ENCODE measurements around the gene NOL12.

The NOL12 gene

GRCh38 chr22:37725551-37726240, 39.6 kb downstream of the NOL12 start:
- Histone ChIP-seq H3K9ac (ENCODE audit: low read length) (no peak overlapping the region), H3K4me1 (ENCODE audit: insufficient read depth, low read length, severe bottlenecking) (no peaks in the 10 kb centered on the region), H3K27ac (ENCODE audit: low read depth, low read length, poor library complexity, severe bottlenecking) (no peak overlapping the region), H3K36me3 (ENCODE audit: insufficient read depth, low read length) (no peaks in the 10 kb centered on the region), H3K9me2 (ENCODE audit: low read depth, low read length) (no peaks in the 10 kb centered on the region), H3F3A (ENCODE audit: insufficient read depth, low read length) (no peaks in the 10 kb centered on the region), H2AFZ (ENCODE audit: low read length) (no peak overlapping the region), H3K79me2 (ENCODE audit: insufficient read depth, low read length) (no peaks in the 10 kb centered on the region), H3K27me3 (ENCODE audit: insufficient read depth, low read length) (0 out of 2 replicates have a peak, but pooled peaks cover 7% of the 10 kb centered on the region), H4K20me1 (ENCODE audit: insufficient read depth, low read length) (no peaks in the 10 kb centered on the region), H3K9me3 (ENCODE audit: low read length) (no peaks in the 10 kb centered on the region), H3K4me3 (ENCODE audit: low read depth, low read length, poor library complexity, severe bottlenecking) (no peak overlapping the region), H3K4me2 (ENCODE audit: low read length) (no peak overlapping the region)
- TF ChIP-seq EZH2 (IDR thresholded peaks at IDR 0.05; ENCODE audit: borderline replicate concordance, low read length), result no peak
- no peak for TF ChIP-seq CTCF (IDR thresholded peaks at IDR 0.05; ENCODE audit: low read length)

GRCh38 chr22:37726241-37726887, 40.2 kb downstream of the NOL12 start:
- no peaks in the 10 kb centered on the region for H4K20me1 ChIP-seq (ENCODE audit: insufficient read depth, low read length)

GRCh38 chr22:37728620-37729019, 42.5 kb downstream of the NOL12 start:
- Histone ChIP-seq H3K79me2 (ENCODE audit: insufficient read depth, low read length) (no peaks in the 10 kb centered on the region), H3K27me3 (ENCODE audit: insufficient read depth, low read length) (no peaks in the 10 kb centered on the region), H3K27ac (ENCODE audit: low read depth, low read length, poor library complexity, severe bottlenecking) (no peak overlapping the region), H3K4me1 (ENCODE audit: insufficient read depth, low read length, severe bottlenecking) (no peaks in the 10 kb centered on the region), H3K4me2 (ENCODE audit: low read length) (no peak overlapping the region), H3K9ac (ENCODE audit: low read length) (no peak overlapping the region), H3K4me3 (ENCODE audit: low read depth, low read length, poor library complexity, severe bottlenecking) (no peak overlapping the region), H3K36me3 (ENCODE audit: insufficient read depth, low read length) (no peaks in the 10 kb centered on the region), H3F3A (ENCODE audit: insufficient read depth, low read length) (no peaks in the 10 kb centered on the region), H3K9me3 (ENCODE audit: low read length) (no peaks in the 10 kb centered on the region), H2AFZ (ENCODE audit: low read length) (no peak overlapping the region), H3K9me2 (ENCODE audit: low read depth, low read length) (no peaks in the 10 kb centered on the region), H4K20me1 (ENCODE audit: insufficient read depth, low read length) (no peaks in the 10 kb centered on the region)
- no peak for TF ChIP-seq EZH2 (IDR thresholded peaks at IDR 0.05; ENCODE audit: borderline replicate concordance, low read length)
- no peak for TF ChIP-seq CTCF (IDR thresholded peaks at IDR 0.05; ENCODE audit: low read length)

More at GRCh38 chr22:37726241-37726887, 40.2 kb downstream of the NOL12 start:
- Histone ChIP-seq H3K27me3 (ENCODE audit: insufficient read depth, low read length) (0 out of 2 replicates have a peak, but pooled peaks cover 7% of the 10 kb centered on the region), H3K27ac (ENCODE audit: low read depth, low read length, poor library complexity, severe bottlenecking) (no peak overlapping the region), H3F3A (ENCODE audit: insufficient read depth, low read length) (no peaks in the 10 kb centered on the region), H3K4me2 (ENCODE audit: low read length) (no peak overlapping the region), H3K9ac (ENCODE audit: low read length) (no peak overlapping the region), H3K4me1 (ENCODE audit: insufficient read depth, low read length, severe bottlenecking) (no peaks in the 10 kb centered on the region), H3K9me2 (ENCODE audit: low read depth, low read length) (no peaks in the 10 kb centered on the region), H3K9me3 (ENCODE audit: low read length) (no peaks in the 10 kb centered on the region), H3K79me2 (ENCODE audit: insufficient read depth, low read length) (no peaks in the 10 kb centered on the region), H2AFZ (ENCODE audit: low read length) (no peak overlapping the region), H3K4me3 (ENCODE audit: low read depth, low read length, poor library complexity, severe bottlenecking) (no peak overlapping the region), H3K36me3 (ENCODE audit: insufficient read depth, low read length) (no peaks in the 10 kb centered on the region)
- peak; percentile 19; the same call in 1 of the 2 replicates for TF ChIP-seq CTCF (IDR thresholded peaks at IDR 0.05; ENCODE audit: low read length)
- no peak for TF ChIP-seq EZH2 (IDR thresholded peaks at IDR 0.05; ENCODE audit: borderline replicate concordance, low read length)
